GM18526 (cell line): Measurements from ENCODE around the gene ANKIB1.

Experiments used
- POLR2A ChIP-seq: IDR thresholded peaks from 3 replicates; pipeline ENCODE4 v1.6.1; 2011; ENCODE audit not compliant: insufficient read length; ENCODE audit errors: extremely low read depth

ANKIB1 gene

DNA sequence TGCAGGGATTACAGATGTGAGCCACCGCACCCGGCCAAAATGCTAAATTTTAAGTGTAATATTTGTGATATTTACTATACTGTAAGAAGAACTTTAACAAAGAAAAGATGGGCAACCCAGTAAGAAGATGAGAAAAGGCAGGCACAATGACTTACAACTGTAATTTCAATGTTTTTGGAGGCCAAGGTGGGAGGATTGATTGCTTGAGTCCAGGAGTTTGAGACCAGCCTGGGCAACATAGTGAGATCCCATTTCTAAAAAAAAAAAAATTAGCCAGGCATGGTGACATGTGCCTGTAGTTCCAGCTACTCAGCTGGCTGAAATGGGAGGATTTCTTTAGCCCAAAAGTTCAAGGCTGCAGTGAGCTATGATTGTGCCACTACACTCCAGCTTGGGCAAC lies 189.8 kb downstream of the ANKIB1 start:
- no peak for TF ChIP-seq POLR2A

DNA sequence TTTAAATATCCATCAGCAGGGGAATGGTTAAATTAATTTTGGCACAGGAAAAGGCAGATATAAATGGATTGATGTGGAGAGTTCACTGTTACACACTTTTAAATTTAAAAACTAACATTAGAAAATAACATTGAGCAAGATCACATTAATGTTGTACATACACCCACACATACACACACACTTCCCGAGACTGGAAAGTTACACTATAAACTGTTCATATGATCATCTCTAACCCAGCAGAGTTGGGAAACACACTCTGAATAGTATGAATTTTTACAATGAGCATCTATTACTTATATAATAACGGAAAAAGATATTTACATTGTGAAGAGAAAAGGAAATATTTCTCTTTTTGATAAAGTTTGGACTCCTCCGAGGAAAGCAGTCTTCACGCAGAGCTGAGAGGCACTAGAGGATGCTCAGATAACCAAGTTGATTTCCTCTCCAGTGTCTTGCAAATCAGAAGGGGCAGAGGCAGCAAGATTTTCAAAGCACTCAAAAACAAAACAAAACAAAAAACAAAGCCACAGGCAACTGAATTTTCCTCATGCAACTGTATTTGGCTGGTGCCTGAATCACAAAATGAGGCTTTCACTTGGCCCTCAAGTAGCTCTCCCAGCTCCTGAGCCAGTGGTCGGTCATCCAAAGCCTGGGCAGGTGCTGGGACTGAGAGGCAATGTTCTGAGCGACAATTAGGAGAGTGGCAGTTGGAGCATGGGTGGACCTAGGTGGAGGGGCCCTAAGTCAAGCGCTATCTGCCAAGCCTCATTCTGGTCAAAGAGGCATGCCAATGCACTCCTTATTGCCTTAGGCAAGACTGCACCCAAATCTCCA lies 191.1 kb downstream of the ANKIB1 start:
- no peak for TF ChIP-seq POLR2A

DNA sequence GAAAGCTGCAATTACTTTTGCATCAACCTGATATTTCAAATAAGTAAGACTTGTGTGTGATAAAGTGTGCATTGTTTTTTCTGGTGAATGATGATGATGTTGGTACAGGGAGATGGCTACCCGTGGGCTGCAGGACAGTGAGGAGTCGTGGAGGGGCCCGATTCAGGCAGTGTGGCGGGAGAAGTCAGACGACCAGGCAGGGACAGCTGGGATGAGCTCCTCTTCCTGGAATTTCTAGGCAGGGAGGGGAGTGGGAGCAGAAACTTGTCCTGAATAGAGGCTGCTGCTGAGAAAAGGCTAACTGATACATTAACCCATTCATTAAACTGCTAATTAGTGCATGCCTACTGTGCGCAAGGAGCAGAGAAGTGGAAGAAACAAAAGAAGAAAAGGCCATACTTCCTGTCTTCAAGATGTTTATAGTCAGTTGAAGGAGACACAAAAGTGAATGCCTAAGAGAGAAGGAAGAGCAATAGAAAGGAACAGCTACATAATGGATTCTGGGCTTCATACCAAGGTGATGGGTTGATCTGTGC lies 192.2 kb downstream of the ANKIB1 start:
- no peak for TF ChIP-seq POLR2A

DNA sequence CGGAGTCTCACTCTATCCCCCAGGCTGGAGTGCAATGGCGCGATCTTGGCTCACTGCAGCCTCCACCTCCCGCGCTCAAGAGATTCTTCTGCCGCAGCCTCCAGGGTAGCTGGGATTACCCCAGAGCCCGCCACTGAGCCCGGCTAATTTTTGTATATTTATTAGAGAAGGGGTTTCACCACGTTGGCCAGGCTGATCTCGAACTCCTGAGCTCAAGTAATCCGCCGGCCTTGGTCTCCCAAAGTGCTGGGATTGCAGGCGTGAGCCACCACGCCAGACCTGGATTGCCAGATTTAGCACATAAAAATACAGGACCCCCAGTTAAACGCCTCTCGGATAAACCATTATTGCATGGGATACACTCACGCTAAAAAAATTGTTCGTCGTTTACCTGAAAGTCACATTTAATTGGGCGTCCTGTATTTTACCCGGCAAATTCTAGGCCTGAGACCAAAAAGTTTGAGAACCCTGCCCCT lies 201.1 kb downstream of the ANKIB1 start:
- no peak for TF ChIP-seq POLR2A

DNA sequence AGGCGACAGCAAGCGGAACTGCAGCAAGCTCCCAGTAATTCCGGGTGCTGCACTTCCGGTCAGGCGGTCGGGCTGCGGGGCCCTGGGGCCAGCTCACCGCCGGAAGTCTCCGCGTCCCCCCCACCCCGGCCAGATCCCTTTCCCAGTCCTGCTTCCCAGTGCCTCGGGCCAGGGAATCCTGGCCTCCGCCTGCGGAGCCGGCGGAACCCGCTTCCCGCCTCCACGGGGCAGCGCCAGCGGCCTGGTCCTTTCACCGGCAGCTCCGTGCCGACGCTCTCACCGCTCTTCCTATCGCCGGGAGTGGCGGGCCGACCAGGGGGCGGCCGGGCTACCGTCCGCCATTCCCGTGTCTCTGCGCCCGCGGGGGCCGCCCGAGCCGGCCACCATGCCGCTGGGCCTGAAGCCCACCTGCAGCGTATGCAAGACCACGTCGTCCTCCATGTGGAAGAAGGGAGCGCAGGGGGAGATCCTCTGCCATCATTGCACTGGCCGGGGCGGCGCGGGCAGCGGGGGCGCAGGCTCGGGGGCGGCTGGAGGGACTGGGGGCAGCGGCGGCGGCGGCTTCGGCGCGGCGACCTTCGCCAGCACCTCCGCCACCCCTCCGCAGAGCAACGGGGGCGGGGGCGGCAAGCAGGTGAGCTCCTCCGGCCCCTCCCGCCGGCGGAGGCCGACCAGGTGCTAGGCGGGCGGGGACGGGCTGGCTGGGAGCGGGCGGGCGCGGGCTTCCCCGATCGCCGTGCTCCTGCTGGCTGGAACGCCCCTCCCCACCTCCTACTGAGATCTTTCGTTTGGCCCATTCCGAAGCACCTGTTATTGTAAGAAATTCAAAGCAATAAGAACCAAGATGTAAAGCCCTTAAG lies 201.8 kb downstream of the ANKIB1 start, which contains the start of gene GATAD1:
Gene GATAD1 (plus strand): TSS at position 138 of the 860 bp plus-strand sequence. CDS start 248 bp downstream, at position 386.
- TF ChIP-seq POLR2A, result peak; percentile 67

DNA sequence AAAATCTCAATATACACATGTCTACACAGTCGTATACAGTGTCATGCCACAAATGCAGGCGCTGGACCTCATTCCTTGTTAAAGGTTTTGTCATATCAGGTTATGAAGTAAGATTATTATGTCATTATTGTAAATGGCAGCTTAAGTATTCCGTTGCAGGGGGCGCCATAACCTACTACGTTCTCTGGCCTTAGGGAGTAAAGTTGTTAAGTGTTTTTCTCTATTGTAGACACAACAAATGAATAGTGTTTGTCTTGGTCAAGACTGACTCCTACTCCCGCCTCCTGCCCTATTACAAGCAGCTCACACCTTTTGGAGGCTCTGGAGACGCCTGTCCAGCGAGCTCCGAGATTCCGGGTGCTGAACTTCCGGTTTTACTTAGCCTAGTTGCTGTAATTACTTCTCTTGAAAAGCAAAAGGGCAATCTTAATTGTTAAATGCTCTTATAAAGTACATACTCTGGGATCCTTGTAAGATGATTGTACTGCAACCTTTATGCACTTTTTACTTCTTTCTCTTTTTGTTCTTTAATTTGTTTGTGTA lies 202.5 kb downstream of the ANKIB1 start:
- no peak for TF ChIP-seq POLR2A
